RWPE2 (cell line): ENCODE data around the gene CACNA2D3.

Experiments used
- ATAC-seq: fragments of 200-7000 bp; cut with Tn5 transposase; 3 replicates; pipeline ENCODE4 v1.9.1; 2021; ENCODE audit warnings: low read depth
- DNase-seq: peaks from one replicate; pipeline ENCODE4 v3.0.0-alpha.2; 2020; ENCODE audit warnings: low spot score
- H3K27ac ChIP-seq: fragments of 450-650 bp; 2 replicates; pipeline ENCODE4 v1.5.1; 2017; ENCODE audit warnings: mild to moderate bottlenecking; ENCODE audit not compliant: poor library complexity, severe bottlenecking
- H3K27me3 ChIP-seq: fragments of 250-450 bp; sonication (Bioruptor Pico); 2 replicates; pipeline ENCODE4 v1.5.1; 2021; ENCODE audit warnings: mild to moderate bottlenecking, moderate library complexity; ENCODE audit not compliant: insufficient read depth, poor library complexity, severe bottlenecking
- H3K36me3 ChIP-seq: fragments of 250-450 bp; sonication (Bioruptor Pico); 2 replicates; pipeline ENCODE4 v1.5.1; 2020; ENCODE audit warnings: low read depth, mild to moderate bottlenecking, moderate library complexity
- H3K4me1 ChIP-seq: fragments of 250-450 bp; sonication (Bioruptor Pico); 2 replicates; pipeline ENCODE4 v1.5.1; 2021; ENCODE audit warnings: mild to moderate bottlenecking, moderate library complexity; ENCODE audit not compliant: insufficient read depth, poor library complexity, severe bottlenecking
- H3K4me3 ChIP-seq: fragments of 250-450 bp; sonication (Bioruptor Pico); 2 replicates; pipeline ENCODE4 v1.5.1; 2021; ENCODE audit warnings: mild to moderate bottlenecking, moderate library complexity; ENCODE audit not compliant: severe bottlenecking
- H3K9me3 ChIP-seq: fragments of 250-450 bp; sonication (Bioruptor Pico); 2 replicates; pipeline ENCODE4 v1.5.1; 2021; ENCODE audit warnings: mild to moderate bottlenecking, moderate library complexity; ENCODE audit not compliant: severe bottlenecking
- CTCF ChIP-seq: fragments of 450-650 bp; IDR thresholded peaks from one replicate; pipeline ENCODE4 v1.5.1; 2017; ENCODE audit warnings: mild to moderate bottlenecking, moderate library complexity; ENCODE audit not compliant: poor library complexity, severe bottlenecking

The CACNA2D3 gene

GRCh38 chr3:54510506-54510905, 388.2 kb downstream of the CACNA2D3 start:
- Histone ChIP-seq H3K4me1 (no peaks in the 10 kb centered on the region), H3K27me3 (no peaks in the 10 kb centered on the region), H3K9me3 (no peaks in the 10 kb centered on the region), H3K36me3 (no peaks in the 10 kb centered on the region), H3K4me3 (no peak overlapping the region), H3K27ac (no peak overlapping the region)
- TF ChIP-seq CTCF = no peak
- ATAC-seq (no peak), DNase-seq (no peak)

GRCh38 chr3:54511766-54512365, 389.5 kb downstream of the CACNA2D3 start:
- TF ChIP-seq CTCF = no peak
- Histone ChIP-seq H3K27ac (no peak overlapping the region), H3K27me3 (no peaks in the 10 kb centered on the region), H3K36me3 (no peaks in the 10 kb centered on the region), H3K4me3 (no peak overlapping the region), H3K9me3 (no peaks in the 10 kb centered on the region), H3K4me1 (no peaks in the 10 kb centered on the region)
- ATAC-seq (no peak), DNase-seq (no peak)

GRCh38 chr3:54514006-54514405, 391.7 kb downstream of the CACNA2D3 start:
- H3K4me3 ChIP-seq = no peak overlapping the region
- H3K27ac ChIP-seq = no peak overlapping the region
- ATAC-seq = no peak
- H3K9me3 ChIP-seq = no peaks in the 10 kb centered on the region
- no peaks in the 10 kb centered on the region for H3K36me3 ChIP-seq
- no peaks in the 10 kb centered on the region for H3K27me3 ChIP-seq
- no peak for DNase-seq
- TF ChIP-seq CTCF = no peak
- no peaks in the 10 kb centered on the region for H3K4me1 ChIP-seq

- no peaks in the 10 kb centered on the region for H3K27me3 ChIP-seq
- DNase-seq (no peak), ATAC-seq (no peak)
- H3K27ac ChIP-seq = no peak overlapping the region
- no peaks in the 10 kb centered on the region for H3K4me1 ChIP-seq
- TF ChIP-seq CTCF = no peak
- H3K4me3 ChIP-seq = no peak overlapping the region
- no peaks in the 10 kb centered on the region for H3K9me3 ChIP-seq
- H3K36me3 ChIP-seq = no peaks in the 10 kb centered on the region
These were observed 392.1 kb downstream of the CACNA2D3 start for GRCh38 chr3:54514416-54514815.

GRCh38 chr3:54515441-54516213, 393.3 kb downstream of the CACNA2D3 start:
- H3K36me3 ChIP-seq = no peaks in the 10 kb centered on the region
- no peaks in the 10 kb centered on the region for H3K4me1 ChIP-seq
- no peak for ATAC-seq

More at GRCh38 chr3:54515441-54516213, 393.3 kb downstream of the CACNA2D3 start:
- Histone ChIP-seq H3K27ac (no peak overlapping the region), H3K9me3 (no peaks in the 10 kb centered on the region), H3K27me3 (no peaks in the 10 kb centered on the region), H3K4me3 (no peak overlapping the region)
- DNase-seq = no peak
- TF ChIP-seq CTCF = no peak
